Measurements from ENCODE around the gene SERGEF. TPM values are rescaled to one million over a fixed set of nuclear protein-coding genes. Genes with fewer than 3 reads are reported as not detected.

SERGEF gene
- total and polyA plus RNA-seq, 4 donors = 20.2 to 85.0 (median 26.9) TPM

- peaks cover 0 to 4% (median 1%) of the 10 kb centered on the region in 4 donors for H3K36me3 ChIP-seq (ENCODE audit: control insufficient read depth in 4 of 4, insufficient read depth in 4 of 4, low read length in 4 of 4)
- TF ChIP-seq, protein P1, sequence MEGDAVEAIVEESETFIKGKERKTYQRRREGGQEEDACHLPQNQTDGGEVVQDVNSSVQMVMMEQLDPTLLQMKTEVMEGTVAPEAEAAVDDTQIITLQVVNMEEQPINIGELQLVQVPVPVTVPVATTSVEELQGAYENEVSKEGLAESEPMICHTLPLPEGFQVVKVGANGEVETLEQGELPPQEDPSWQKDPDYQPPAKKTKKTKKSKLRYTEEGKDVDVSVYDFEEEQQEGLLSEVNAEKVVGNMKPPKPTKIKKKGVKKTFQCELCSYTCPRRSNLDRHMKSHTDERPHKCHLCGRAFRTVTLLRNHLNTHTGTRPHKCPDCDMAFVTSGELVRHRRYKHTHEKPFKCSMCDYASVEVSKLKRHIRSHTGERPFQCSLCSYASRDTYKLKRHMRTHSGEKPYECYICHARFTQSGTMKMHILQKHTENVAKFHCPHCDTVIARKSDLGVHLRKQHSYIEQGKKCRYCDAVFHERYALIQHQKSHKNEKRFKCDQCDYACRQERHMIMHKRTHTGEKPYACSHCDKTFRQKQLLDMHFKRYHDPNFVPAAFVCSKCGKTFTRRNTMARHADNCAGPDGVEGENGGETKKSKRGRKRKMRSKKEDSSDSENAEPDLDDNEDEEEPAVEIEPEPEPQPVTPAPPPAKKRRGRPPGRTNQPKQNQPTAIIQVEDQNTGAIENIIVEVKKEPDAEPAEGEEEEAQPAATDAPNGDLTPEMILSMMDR (IDR thresholded peaks at IDR 0.05; ENCODE audit: control extremely low read depth, extremely low read depth) = no peak
- no peak for ATAC-seq (ENCODE audit: insufficient read depth, low FRiP score)
Observed at GRCh38 chr11:17905477-17905876, 107.4 kb downstream of the SERGEF start.

GRCh38 chr11:17901481-17901880 is 111.4 kb downstream of the SERGEF start:
- no peak overlapping the region for H3K9ac ChIP-seq (ENCODE audit: insufficient read depth in 1 of 2, low read length in 2 of 2)
- no peak for DNase-seq
- H3K27ac ChIP-seq (ENCODE audit: low read depth in 1 of 2, low read length in 1 of 2) = no peak overlapping the region
- H3K4me3 ChIP-seq = no peak overlapping the region
- no peak for ATAC-seq (ENCODE audit: insufficient read depth, low FRiP score)
- H3K36me3 ChIP-seq (ENCODE audit: control insufficient read depth in 4 of 4, insufficient read depth in 4 of 4, low read length in 4 of 4) = peaks cover 0 to 4% (median 1%) of the 10 kb centered on the region in 4 donors
- H3K9me3 ChIP-seq (ENCODE audit: control insufficient read depth in 4 of 4, insufficient read depth in 3 of 4, low read length in 3 of 4) = no peaks in the 10 kb centered on the region
- H3K27me3 ChIP-seq (ENCODE audit: control insufficient read depth in 3 of 3, insufficient read depth in 3 of 3, low read length in 2 of 3) = no peaks in the 10 kb centered on the region
- H3K4me1 ChIP-seq (ENCODE audit: control insufficient read depth in 5 of 5, insufficient read depth in 5 of 5, low read length in 5 of 5) = no peaks in the 10 kb centered on the region
- TF ChIP-seq, protein P1 (IDR thresholded peaks at IDR 0.05; ENCODE audit: control extremely low read depth, extremely low read depth) = no peak
- 83 to 93% methylated on average over 2 of the region's 2 CpGs for WGBS, 2 donors

More at GRCh38 chr11:17905477-17905876, 107.4 kb downstream of the SERGEF start:
- H3K4me3 ChIP-seq = no peak overlapping the region
- no peak for DNase-seq
- H3K4me1 ChIP-seq (ENCODE audit: control insufficient read depth in 5 of 5, insufficient read depth in 5 of 5, low read length in 5 of 5) = no peaks in the 10 kb centered on the region
- no peaks in the 10 kb centered on the region for H3K27me3 ChIP-seq (ENCODE audit: control insufficient read depth in 3 of 3, insufficient read depth in 3 of 3, low read length in 2 of 3)
- H3K9ac ChIP-seq (ENCODE audit: insufficient read depth in 1 of 2, low read length in 2 of 2) = no peak overlapping the region
- no peaks in the 10 kb centered on the region for H3K9me3 ChIP-seq (ENCODE audit: control insufficient read depth in 4 of 4, insufficient read depth in 3 of 4, low read length in 3 of 4)
- H3K27ac ChIP-seq (ENCODE audit: low read depth in 1 of 2, low read length in 1 of 2) = no peak overlapping the region

GRCh38 chr11:17898782-17899181 is 114.1 kb downstream of the SERGEF start:
- no peak for ATAC-seq (ENCODE audit: insufficient read depth, low FRiP score)
- 76 to 90% methylated on average over 3 of the region's 3 CpGs for WGBS, 2 donors
- TF ChIP-seq, protein P1 (IDR thresholded peaks at IDR 0.05; ENCODE audit: control extremely low read depth, extremely low read depth) = no peak
- no peak overlapping the region for H3K27ac ChIP-seq (ENCODE audit: low read depth in 1 of 2, low read length in 1 of 2)
- no peaks in the 10 kb centered on the region for H3K9me3 ChIP-seq (ENCODE audit: control insufficient read depth in 4 of 4, insufficient read depth in 3 of 4, low read length in 3 of 4)
- DNase-seq = no peak
- no peak overlapping the region for H3K4me3 ChIP-seq
- no peak overlapping the region for H3K9ac ChIP-seq (ENCODE audit: insufficient read depth in 1 of 2, low read length in 2 of 2)
- peaks cover 0 to 4% (median 1%) of the 10 kb centered on the region in 4 donors for H3K36me3 ChIP-seq (ENCODE audit: control insufficient read depth in 4 of 4, insufficient read depth in 4 of 4, low read length in 4 of 4)
- H3K27me3 ChIP-seq (ENCODE audit: control insufficient read depth in 3 of 3, insufficient read depth in 3 of 3, low read length in 2 of 3) = no peaks in the 10 kb centered on the region
- peaks cover 0 to 7% (median 0%) of the 10 kb centered on the region in 5 donors for H3K4me1 ChIP-seq (ENCODE audit: control insufficient read depth in 5 of 5, insufficient read depth in 5 of 5, low read length in 5 of 5)

DNA sequence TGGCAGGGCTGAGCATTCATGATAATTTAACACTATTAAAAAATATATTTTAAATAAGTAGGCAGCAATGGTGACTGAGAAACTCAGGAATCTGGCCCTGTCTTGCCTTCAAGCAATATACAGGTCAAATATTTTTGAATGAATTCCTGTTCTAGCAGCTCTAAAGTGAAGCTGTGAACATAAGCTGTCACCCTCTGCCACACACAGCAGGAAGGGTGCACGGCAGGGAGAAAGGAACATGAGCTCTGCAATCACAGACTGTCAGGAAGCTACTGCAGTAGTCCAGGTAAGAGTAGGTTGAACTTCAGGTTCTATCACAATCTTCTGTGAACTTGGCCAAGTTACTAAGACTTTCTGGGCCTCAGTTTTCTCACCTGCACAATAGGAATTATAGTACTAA is 114.8 kb downstream of the SERGEF start:
- no peak for ATAC-seq (ENCODE audit: insufficient read depth, low FRiP score)
- Histone ChIP-seq H3K27me3 (ENCODE audit: control insufficient read depth in 3 of 3, insufficient read depth in 3 of 3, low read length in 2 of 3) (no peaks in the 10 kb centered on the region), H3K27ac (ENCODE audit: low read depth in 1 of 2, low read length in 1 of 2) (no peak overlapping the region), H3K4me3 (no peak overlapping the region), H3K4me1 (ENCODE audit: control insufficient read depth in 5 of 5, insufficient read depth in 5 of 5, low read length in 5 of 5) (peaks cover 0 to 7% (median 0%) of the 10 kb centered on the region in 5 donors), H3K9ac (ENCODE audit: insufficient read depth in 1 of 2, low read length in 2 of 2) (no peak overlapping the region), H3K36me3 (ENCODE audit: control insufficient read depth in 4 of 4, insufficient read depth in 4 of 4, low read length in 4 of 4) (peaks cover 0 to 4% (median 1%) of the 10 kb centered on the region in 4 donors), H3K9me3 (ENCODE audit: control insufficient read depth in 4 of 4, insufficient read depth in 3 of 4, low read length in 3 of 4) (no peaks in the 10 kb centered on the region)
- TF ChIP-seq, protein P1 (IDR thresholded peaks at IDR 0.05; ENCODE audit: control extremely low read depth, extremely low read depth) = no peak
- 75 to 85% methylated on average over 1 of the region's 1 CpG for WGBS, 2 donors
- DNase-seq = no peak

Measured in lung (tissue), 12 donors.